ENCODE measurements around the gene NSMF.

DNA sequence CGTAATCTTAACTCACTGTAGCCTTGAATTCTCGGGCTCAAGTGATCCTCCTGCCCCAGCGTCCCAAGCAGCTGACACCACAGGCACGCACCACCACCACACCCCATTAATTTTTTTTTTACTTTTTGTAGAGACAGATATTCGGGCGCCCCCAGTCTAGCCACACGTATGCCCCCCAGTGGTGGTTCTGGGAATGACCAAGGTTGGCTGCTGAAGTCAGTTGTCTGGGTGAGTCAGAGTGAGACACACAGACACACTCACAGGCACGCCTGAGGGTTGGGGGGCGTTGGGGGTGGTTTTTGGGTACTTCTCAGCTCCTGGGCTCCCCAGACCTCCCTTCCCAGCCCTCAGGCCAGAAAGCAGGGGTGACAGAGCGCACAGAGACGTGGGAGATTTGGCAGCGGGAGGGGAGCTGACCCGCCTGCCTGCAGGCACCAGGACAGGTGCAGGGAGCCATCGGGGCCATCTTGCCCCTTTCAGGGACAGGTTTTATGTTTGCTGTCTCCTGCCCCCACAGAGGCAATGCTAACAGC is 13.8 kb downstream of the NSMF start:
- TF ChIP-seq, protein P1, sequence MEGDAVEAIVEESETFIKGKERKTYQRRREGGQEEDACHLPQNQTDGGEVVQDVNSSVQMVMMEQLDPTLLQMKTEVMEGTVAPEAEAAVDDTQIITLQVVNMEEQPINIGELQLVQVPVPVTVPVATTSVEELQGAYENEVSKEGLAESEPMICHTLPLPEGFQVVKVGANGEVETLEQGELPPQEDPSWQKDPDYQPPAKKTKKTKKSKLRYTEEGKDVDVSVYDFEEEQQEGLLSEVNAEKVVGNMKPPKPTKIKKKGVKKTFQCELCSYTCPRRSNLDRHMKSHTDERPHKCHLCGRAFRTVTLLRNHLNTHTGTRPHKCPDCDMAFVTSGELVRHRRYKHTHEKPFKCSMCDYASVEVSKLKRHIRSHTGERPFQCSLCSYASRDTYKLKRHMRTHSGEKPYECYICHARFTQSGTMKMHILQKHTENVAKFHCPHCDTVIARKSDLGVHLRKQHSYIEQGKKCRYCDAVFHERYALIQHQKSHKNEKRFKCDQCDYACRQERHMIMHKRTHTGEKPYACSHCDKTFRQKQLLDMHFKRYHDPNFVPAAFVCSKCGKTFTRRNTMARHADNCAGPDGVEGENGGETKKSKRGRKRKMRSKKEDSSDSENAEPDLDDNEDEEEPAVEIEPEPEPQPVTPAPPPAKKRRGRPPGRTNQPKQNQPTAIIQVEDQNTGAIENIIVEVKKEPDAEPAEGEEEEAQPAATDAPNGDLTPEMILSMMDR (IDR thresholded peaks at IDR 0.05), result peak; percentile 56 to 88 (median 76)
- TF ChIP-seq POLR2A (IDR thresholded peaks at IDR 0.05), result no peak
- TF ChIP-seq POLR2AphosphoS5 (IDR thresholded peaks at IDR 0.05), result no peak
